GM23338 (cell line): ENCODE results near the gene WDR73. TPM values are rescaled to one million over a fixed set of nuclear protein-coding genes. Genes with fewer than 3 reads are reported as not detected.

Experiments
- ATAC-seq: fragments of 200-7000 bp; cut with Tn5 transposase; 3 replicates; pipeline ENCODE4 v1.9.1; 2020
- DNase-seq: peaks from one replicate; pipeline ENCODE4 v3.0.0-alpha.2; 2015; ENCODE audit warnings: low spot score
- H2AFZ ChIP-seq: fragments of 200-600 bp; sonication (generic); 2 replicates; pipeline ENCODE4 v1.8.0; 2016; ENCODE audit warnings: antibody characterized with exemption, mild to moderate bottlenecking, moderate library complexity
- H3F3A ChIP-seq: fragments of 200-600 bp; sonication (generic); replicated peaks from 2 replicates; pipeline ENCODE4 v1.8.0; 2017; ENCODE audit warnings: antibody characterized with exemption, mixed run types, low read depth
- H3K27ac ChIP-seq: fragments of 200-600 bp; sonication (generic); 2 replicates; pipeline ENCODE4 v1.6.1; 2016; ENCODE audit warnings: low read depth
- H3K27me3 ChIP-seq: fragments of 200-600 bp; sonication (generic); 2 replicates; pipeline ENCODE4 v1.8.0; 2016; ENCODE audit warnings: mild to moderate bottlenecking, mixed run types, moderate library complexity; ENCODE audit not compliant: insufficient read depth
- H3K36me3 ChIP-seq: fragments of 200-600 bp; sonication (generic); 2 replicates; pipeline ENCODE4 v1.8.0; 2016; ENCODE audit warnings: mild to moderate bottlenecking; ENCODE audit not compliant: insufficient read depth
- H3K4me1 ChIP-seq: fragments of 200-600 bp; sonication (generic); 2 replicates; pipeline ENCODE4 v1.8.0; 2016; ENCODE audit warnings: mild to moderate bottlenecking, moderate library complexity; ENCODE audit not compliant: insufficient read depth
- H3K4me2 ChIP-seq: fragments of 200-600 bp; sonication (generic); 2 replicates; pipeline ENCODE4 v1.7.1; 2017; ENCODE audit warnings: mixed run types
- H3K4me3 ChIP-seq: fragments of 200-600 bp; sonication (generic); 2 replicates; pipeline ENCODE4 v1.6.1; 2016; ENCODE audit warnings: mixed run types
- H3K79me2 ChIP-seq: fragments of 200-600 bp; sonication (generic); replicated peaks from 2 replicates; pipeline ENCODE4 v1.8.0; 2017; ENCODE audit warnings: mild to moderate bottlenecking; ENCODE audit not compliant: insufficient read depth
- H3K9me2 ChIP-seq: fragments of 200-600 bp; sonication (generic); 2 replicates; pipeline ENCODE4 v1.8.0; 2017; ENCODE audit not compliant: insufficient read depth
- H4K20me1 ChIP-seq: fragments of 200-600 bp; sonication (generic); replicated peaks from 2 replicates; pipeline ENCODE4 v1.8.0; 2017; ENCODE audit warnings: mild to moderate bottlenecking; ENCODE audit not compliant: insufficient read depth
- H3K27ac Mint-ChIP-seq: 2 replicates; pipeline ENCODE4 v1.8.0; 2020; ENCODE audit warnings: inconsistent platforms, mild to moderate bottlenecking, moderate library complexity, mixed read lengths
- H3K27me3 Mint-ChIP-seq: 3 replicates; pipeline ENCODE4 v1.8.0; 2022; ENCODE audit warnings: low read depth, mild to moderate bottlenecking, moderate library complexity, mixed read lengths, inconsistent platforms; ENCODE audit not compliant: insufficient read depth, poor library complexity
- H3K36me3 Mint-ChIP-seq: 3 replicates; pipeline ENCODE4 v1.8.0; 2021; ENCODE audit warnings: low read depth, mild to moderate bottlenecking, inconsistent platforms, moderate library complexity, mixed read lengths
- H3K4me1 Mint-ChIP-seq: 3 replicates; pipeline ENCODE4 v1.8.0; 2020; ENCODE audit warnings: mild to moderate bottlenecking, inconsistent platforms, mixed read lengths
- H3K4me3 Mint-ChIP-seq: 3 replicates; pipeline ENCODE4 v1.8.0; 2021; ENCODE audit warnings: moderate library complexity, mild to moderate bottlenecking, inconsistent platforms, mixed read lengths
- H3K9me3 Mint-ChIP-seq: 3 replicates; pipeline ENCODE4 v1.8.0; 2020; ENCODE audit warnings: moderate library complexity, mild to moderate bottlenecking, inconsistent platforms, mixed read lengths
- CREB1 ChIP-seq: fragments of 250-450 bp; sonication (Bioruptor Pico); IDR thresholded peaks from 2 replicates; pipeline ENCODE4 v1.5.0; 2020; ENCODE audit warnings: low read depth, mild to moderate bottlenecking, moderate library complexity
- CTCF ChIP-seq, 2 experiments: fragments of 200-600 bp in 1 of 2; sonication (generic) in 1 of 2; conservative IDR thresholded peaks; 2 replicates each; pipeline versions ENCODE4 v1.5.1 to v1.6.1; 2016 to 2017; ENCODE audit warnings: antibody characterized with exemption in 2 of 2, low read depth in 2 of 2, mild to moderate bottlenecking in 2 of 2, moderate library complexity in 1 of 2
- JUNB ChIP-seq: IDR thresholded peaks from one replicate; pipeline ENCODE4 v1.6.1; 2016; ENCODE audit warnings: antibody characterized with exemption; ENCODE audit not compliant: unreplicated experiment
- NANOG ChIP-seq: IDR thresholded peaks from 2 replicates; pipeline ENCODE4 v1.6.1; 2016; ENCODE audit warnings: antibody characterized with exemption, borderline replicate concordance
- REST ChIP-seq: IDR thresholded peaks from one replicate; pipeline ENCODE4 v1.6.1; 2018; ENCODE audit warnings: antibody characterized with exemption; ENCODE audit not compliant: unreplicated experiment
- polyA plus RNA-seq: library from polyadenylated mRNA; unstranded; fragments of >200 nt; fragmentation: Nextera tagmentation; extraction: Ambion mirVana; gene quantifications from 2 replicates; pipeline ENCODE4 v1.2.1, GENCODE V29; 2016
- total RNA-seq: library from RNA; depleted of rRNA; stranded (reverse); fragments of >200 nt; shearing (Covaris generic); gene quantifications from 2 replicates; pipeline ENCODE4 v1.2.3, GENCODE V29; 2014; rRNA removed

Gene WDR73
- total and polyA plus RNA-seq, 2 experiments from 2014 or later = 14.8 to 25.2 TPM

- Mint-ChIP-seq H3K9me3 (peaks cover 14% of the 10 kb centered on the region), H3K27me3 (peaks cover 32% of the 10 kb centered on the region), H3K4me1 (peaks cover 31% of the 10 kb centered on the region), H3K36me3 (peaks cover 16% of the 10 kb centered on the region), H3K27ac (no peak overlapping the region), H3K4me3 (no peak overlapping the region)
- Histone ChIP-seq H3K9me2 (no peaks in the 10 kb centered on the region), H2AFZ (no peak overlapping the region), H3K27me3 (no peaks in the 10 kb centered on the region), H3K4me3 (no peak overlapping the region), H3K4me2 (no peak overlapping the region), H3F3A (no peaks in the 10 kb centered on the region), H4K20me1 (no peaks in the 10 kb centered on the region), H3K36me3 (no peaks in the 10 kb centered on the region), H3K4me1 (peaks cover 21% of the 10 kb centered on the region; the same call in 1 of the 2 replicates), H3K79me2 (no peaks in the 10 kb centered on the region), H3K27ac (no peak overlapping the region)
- TF ChIP-seq REST = no peak
- no peak for TF ChIP-seq CTCF (conservative IDR thresholded peaks at IDR 0.05; ENCODE audit: low read depth in 2 of 2)
- TF ChIP-seq NANOG = no peak
- no peak for TF ChIP-seq CREB1 (CRISPR knock-in tag)
- no peak for TF ChIP-seq JUNB
- ATAC-seq (no peak), DNase-seq (no peak)
These were observed 63.7 kb downstream of the WDR73 start for GRCh38 chr15:84590406-84590805.

Other genes starting within 250 kb of the WDR73 start
- gene ZSCAN2, start 53.3 kb downstream of the WDR73 start, total RNA-seq = 63.9 and 93.0 TPM in 2 replicates
- gene ZSCAN2, start 53.3 kb downstream of the WDR73 start, polyA plus RNA-seq = 42.7 and 45.8 TPM in 2 replicates
- 19.8 and 22.0 TPM in 2 replicates for gene NMB, start 3.9 kb upstream of the WDR73 start, total RNA-seq
- 17.0 and 18.1 TPM in 2 replicates for gene NMB, start 3.9 kb upstream of the WDR73 start, polyA plus RNA-seq
- 191 and 208 TPM in 2 replicates for gene SEC11A, start 61.9 kb upstream of the WDR73 start, total RNA-seq
- 238 and 257 TPM in 2 replicates for gene SEC11A, start 61.9 kb upstream of the WDR73 start, polyA plus RNA-seq
- 18.8 and 21.4 TPM in 2 replicates for gene ZNF592, start 94.3 kb upstream of the WDR73 start, total RNA-seq
- 4.4 and 4.7 TPM in 2 replicates for gene ZNF592, start 94.3 kb upstream of the WDR73 start, polyA plus RNA-seq
- gene ALPK3, start 163.1 kb upstream of the WDR73 start, total RNA-seq = 29.7 and 45.7 TPM in 2 replicates
- gene ALPK3, start 163.1 kb upstream of the WDR73 start, polyA plus RNA-seq = 3.7 and 4.3 TPM in 2 replicates
- not detected in 2 replicates for gene SLC28A1, start 230.4 kb upstream of the WDR73 start, total RNA-seq
- not detected in 2 replicates for gene SLC28A1, start 230.4 kb upstream of the WDR73 start, polyA plus RNA-seq